GM23248 (cell line): ENCODE results near the gene RSRC1.
"Not testable (repeated sequence)": the region's sequence is repeated elsewhere in the genome, so short reads cannot be mapped to it uniquely, and the experiment has no call there.

Experiments used
- EZH2 ChIP-seq: fragments of 200-600 bp; sonication (generic); IDR thresholded peaks from 2 replicates; pipeline ENCODE4 v1.6.1; 2018; ENCODE audit warnings: antibody characterized with exemption, mild to moderate bottlenecking; ENCODE audit not compliant: insufficient read depth, poor library complexity, severe bottlenecking
- EZH2phosphoT487 ChIP-seq: fragments of 200-600 bp; sonication (generic); IDR thresholded peaks from 2 replicates; pipeline ENCODE4 v1.6.1; 2018; ENCODE audit warnings: antibody characterized with exemption, moderate library complexity, mild to moderate bottlenecking, low read depth; ENCODE audit not compliant: insufficient read depth

GRCh38 chr3:158113595-158113994 is 3.7 kb downstream of the RSRC1 start:
- not testable (repeated sequence) for TF ChIP-seq EZH2, EZH2phosphoT487
